Measurements from ENCODE around the gene FERMT1.
"Not testable (repeated sequence)": the region's sequence is repeated elsewhere in the genome, so short reads cannot be mapped to it uniquely, and the experiment has no call there.

The FERMT1 gene

DNA sequence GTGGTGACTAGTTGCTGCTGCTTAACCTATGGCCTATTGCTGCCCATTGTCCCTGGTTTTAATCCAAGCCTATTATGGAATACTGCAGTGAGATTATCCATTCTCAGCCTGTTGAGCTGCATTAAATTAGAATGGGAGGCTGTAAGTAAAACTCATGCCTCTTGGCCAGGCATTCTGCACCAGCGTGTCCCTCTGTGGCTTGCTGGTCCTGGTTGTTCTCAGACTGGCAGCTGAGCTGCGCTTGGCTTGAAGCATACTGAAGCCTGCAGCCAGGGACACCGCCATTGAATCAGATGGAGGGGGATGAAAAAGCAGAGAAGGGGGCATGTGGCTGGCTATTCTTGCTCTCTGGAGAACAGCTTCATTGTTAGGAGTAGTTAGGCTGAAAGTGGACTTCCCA is 84.6 kb downstream of the FERMT1 start:
- FAIRE-seq: no peak

DNA sequence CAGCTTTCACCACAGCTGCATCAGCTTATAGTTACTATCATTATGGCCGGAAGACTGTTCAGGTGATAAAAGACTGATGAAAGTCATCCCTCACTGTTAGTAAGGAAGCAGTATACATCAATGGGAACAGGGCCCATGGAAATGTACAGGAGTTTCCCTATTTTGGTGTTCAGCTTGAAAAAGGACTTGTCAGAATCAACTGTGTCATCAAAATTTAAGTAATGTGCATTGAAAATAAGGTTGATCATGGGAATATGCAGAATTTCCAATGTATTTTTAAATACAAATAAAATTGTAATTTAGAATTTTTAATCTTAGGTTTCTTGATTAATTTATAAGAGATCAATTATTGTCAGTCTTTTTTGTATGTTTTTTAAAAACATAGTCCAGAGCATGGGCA is 85.7 kb downstream of the FERMT1 start:
- FAIRE-seq: no peak

DNA sequence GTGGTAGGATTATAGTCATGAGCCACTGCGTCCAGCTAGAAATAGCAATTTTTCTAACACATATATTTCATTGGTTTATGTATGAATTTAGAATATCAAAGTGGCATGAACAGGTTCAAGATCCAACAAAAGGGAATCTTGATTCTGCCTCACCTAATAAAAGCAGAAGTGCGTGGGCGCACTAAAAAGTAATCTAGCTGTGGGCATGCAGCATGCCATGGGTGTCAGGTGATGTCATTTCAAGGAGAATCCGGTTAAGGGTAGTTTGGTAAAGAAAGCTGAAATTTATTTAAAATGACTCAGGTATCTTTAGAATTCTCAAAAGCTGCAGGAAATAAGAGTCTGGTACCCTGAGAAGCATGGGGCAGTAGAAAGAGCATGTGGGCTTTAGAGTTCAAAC is 86.6 kb downstream of the FERMT1 start:
- no peak for FAIRE-seq

DNA sequence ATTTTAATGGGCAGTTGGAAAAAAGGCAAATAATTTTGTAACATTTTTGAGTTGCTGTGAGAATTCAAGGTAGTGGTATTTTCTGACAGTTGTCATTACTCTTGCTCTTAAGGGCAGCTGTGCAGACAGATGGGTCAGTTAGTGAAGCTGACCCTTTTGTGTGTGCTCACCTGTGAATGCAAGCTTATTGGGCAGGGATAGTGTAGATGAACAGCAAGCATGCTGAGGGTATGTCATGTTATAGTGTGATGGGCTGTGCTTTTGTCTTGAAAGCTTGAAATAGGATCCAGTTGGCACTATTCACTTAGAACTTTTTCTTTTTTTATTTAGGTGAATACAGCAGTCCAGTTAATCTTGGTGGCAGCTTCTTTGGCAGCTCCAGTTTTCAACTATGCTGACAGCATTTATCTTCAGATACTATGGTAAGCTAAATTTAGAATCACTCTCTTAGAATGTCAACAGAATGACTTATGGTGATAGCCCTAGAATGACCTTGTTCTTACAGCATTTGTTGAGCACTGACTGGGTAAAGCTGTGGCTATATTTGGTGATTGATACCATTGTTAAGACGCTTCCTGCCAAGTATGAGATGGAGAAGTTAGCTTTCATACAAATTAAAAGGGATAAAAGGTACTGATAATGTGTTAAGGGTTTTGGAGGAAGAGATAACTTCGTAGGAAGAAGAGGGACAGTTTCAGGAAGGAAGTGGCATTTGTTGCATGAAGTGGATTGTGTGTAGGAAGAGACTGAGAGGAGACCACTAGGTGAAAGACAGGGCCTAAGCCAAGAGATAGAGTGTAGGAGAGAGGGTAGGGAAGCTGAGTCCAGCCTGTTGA is 88.5 kb downstream of the FERMT1 start:
- no peak for FAIRE-seq

DNA sequence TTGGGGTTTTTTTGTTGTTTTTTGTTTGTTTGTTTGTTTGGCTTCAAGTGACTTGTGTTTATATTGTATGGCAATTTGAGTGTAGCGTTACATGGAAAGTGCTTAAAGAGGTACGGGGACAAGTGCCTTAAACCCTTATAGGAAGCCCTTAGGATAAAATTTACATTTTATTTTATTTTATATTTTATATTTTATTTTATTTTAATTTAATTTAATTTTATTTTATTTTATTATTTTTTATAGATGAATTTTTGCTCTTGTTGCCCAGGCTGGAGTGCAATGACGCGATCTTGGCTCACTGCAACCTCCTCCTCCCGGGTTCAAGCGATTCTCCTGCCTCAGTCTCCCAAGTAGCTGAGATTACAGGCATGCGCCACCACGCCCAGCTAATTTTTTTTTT is 89.9 kb downstream of the FERMT1 start:
- not testable (repeated sequence) for FAIRE-seq

DNA sequence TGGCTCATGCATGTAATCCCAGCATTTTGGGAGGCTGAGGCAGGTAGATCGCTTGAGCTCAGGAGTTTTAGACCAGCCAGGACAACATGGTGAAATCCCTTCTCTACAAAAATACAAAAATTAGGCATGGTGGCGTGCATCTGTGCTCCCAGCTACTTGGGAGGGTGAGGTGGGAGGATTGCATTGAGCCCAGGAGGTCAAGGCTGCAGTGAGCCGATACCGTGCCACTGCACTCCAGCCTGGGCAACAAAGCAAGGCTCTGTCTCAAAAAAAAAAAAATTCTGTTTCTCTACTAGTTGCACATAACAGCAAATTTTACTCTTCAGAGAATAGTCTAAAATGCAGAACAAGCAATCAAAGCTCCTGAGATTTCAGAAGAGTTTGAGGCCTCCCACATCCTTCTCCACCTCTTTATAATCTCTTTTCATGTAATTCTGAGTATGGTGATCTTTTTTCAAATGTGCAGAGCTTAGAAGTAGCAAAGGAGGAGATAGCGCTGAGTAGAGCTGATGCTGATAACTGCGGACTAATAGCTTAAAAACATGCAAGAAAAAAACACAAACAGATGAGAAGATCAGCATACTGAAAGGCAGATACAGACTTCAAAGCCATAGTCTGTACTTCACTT is 92.3 kb downstream of the FERMT1 start:
- no peak for FAIRE-seq

DNA sequence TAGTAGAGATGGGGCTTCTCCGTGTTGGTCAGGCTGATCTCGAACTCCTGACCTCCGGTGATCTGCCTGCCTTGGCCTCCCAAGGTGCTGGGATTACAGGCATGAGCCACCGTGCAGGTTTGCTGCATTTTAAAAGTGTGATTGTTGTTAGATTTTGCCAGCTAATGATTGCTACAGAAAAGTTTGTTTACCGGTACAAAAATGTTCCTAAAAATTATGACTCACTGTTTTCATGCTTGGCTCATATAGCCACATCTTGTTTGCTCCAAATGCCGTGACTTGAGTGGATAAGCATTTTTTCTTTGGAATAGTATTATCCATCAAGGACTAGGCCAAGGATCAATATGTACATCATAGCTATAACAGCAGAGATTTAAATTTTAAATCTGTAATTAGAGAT is 93.3 kb downstream of the FERMT1 start:
- FAIRE-seq: no peak

DNA sequence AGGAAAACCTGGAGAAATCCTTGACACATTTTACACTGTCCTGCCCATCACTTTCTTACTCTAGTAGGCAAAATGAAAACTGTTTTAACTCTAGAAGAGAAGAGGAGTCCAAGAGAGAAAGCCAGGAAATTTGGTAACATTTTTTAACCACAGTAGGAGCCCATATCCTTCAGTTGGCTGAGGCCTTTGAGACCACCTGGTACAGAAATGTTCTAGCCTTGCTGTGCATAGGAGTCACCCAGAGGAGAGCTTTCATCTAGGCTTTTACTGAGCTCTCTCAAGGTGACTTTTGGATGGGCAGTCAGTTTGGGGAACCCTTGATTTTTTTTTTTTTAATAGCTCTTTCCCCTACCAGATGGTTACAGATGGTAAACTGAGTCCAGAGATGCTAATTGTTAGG is 94.0 kb downstream of the FERMT1 start:
- FAIRE-seq: no peak

DNA sequence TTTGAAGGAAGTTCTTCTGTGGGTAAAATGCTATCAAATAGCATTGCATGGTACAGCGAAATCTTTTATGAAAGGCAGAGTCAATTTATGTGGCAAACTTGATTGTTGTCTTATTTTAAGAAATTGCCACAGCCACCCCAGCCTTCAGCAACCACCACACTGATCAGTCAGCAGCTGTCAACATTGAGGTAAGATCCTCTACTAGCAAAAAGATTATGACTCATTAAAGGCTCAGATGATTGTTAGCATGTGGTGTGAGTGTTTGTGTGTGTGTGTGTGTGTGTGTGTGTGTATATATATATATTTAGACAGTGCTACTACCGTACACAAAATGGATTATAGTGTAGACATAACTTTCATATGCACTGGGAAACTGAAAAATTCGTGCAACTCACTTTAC is 96.8 kb downstream of the FERMT1 start:
- no peak for FAIRE-seq
